ENCODE results near the gene KIF25. TPM values are rescaled to one million over a fixed set of nuclear protein-coding genes. Genes with fewer than 3 reads are reported as not detected.

Gene KIF25
- total and polyA plus RNA-seq, 9 donors, result 0.32 to 1.2 (median 0.74) TPM; not detected in 4

- DNase-seq, result no peak
- TF ChIP-seq CTCF (IDR thresholded peaks at IDR 0.05), result no peak
- TF ChIP-seq POLR2A (IDR thresholded peaks at IDR 0.05), result no peak
- no peak for TF ChIP-seq EP300 (IDR thresholded peaks at IDR 0.05)
- Histone ChIP-seq H3K36me3 (no peaks in the 10 kb centered on the region), H3K27me3 (no peaks in the 10 kb centered on the region), H3K4me1 (ENCODE audit: insufficient read depth) (peaks cover 9% of the 10 kb centered on the region), H3K4me3 (no peak overlapping the region), H3K27ac (no peak overlapping the region), H3K9me3 (no peaks in the 10 kb centered on the region)
- 85 to 86% (median 85%) methylated on average over 17 of the region's 17 CpGs for WGBS, 3 donors
- intact Hi-C loops (cut with DNase I), result no loop called here
Measured at GRCh38 chr6:168090706-168091105, 93.2 kb downstream of the KIF25 start.

DNA sequence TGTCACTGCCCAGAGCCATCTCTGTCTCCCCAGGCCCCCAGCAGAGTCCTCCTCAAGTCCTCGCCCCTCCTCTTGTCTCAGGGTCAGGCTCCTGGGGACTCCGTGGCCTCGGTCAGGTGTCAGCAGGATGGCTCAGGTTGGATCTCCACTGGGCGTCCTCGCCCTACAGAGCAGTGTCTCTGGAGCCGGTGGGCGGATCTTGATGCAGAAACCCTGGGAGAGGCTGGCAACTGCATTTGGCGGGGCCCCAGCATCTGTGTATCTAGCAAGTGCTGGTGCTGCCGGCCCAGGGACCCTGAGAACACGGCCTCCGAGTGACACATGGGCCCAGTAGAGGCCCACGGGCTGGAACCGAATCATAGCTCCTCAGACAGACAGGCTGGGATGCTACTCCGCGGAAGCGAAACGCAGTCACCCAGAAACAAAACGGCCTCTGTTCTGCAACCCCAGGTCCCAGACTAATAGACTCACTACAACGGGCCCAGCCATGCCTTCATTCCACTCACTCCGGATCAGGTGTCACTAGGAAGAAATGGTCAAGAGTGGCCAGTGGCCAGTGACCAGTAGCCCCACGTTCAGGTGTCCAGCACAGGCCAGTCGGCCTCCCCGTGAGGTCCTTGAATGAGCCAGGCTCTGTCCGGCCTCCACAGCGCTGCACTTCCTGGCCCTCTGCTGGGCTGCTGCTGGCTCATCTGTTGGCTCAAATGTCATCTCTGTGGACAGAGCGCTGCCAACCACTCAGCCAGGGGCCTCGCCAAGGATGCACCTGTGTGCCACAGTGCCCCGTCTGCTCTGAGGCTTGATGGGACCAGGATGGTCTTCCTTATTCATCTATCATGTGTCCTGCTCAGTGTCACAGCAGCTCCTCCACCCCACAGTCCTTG, 94.2 kb downstream of the KIF25 start:
- Histone ChIP-seq H3K27me3 (no peaks in the 10 kb centered on the region), H3K9me3 (no peaks in the 10 kb centered on the region), H3K27ac (no peak overlapping the region), H3K4me1 (ENCODE audit: insufficient read depth) (peaks cover 9% of the 10 kb centered on the region), H3K36me3 (no peaks in the 10 kb centered on the region), H3K4me3 (no peak overlapping the region)
- TF ChIP-seq EP300 (IDR thresholded peaks at IDR 0.05) (no peak), POLR2A (IDR thresholded peaks at IDR 0.05) (no peak), CTCF (IDR thresholded peaks at IDR 0.05) (no peak)
- 94 to 95% (median 94%) methylated on average over 28 of the region's 28 CpGs for WGBS, 3 donors
- intact Hi-C loops (cut with DNase I), result no loop called here
- DNase-seq, result peak in 1 of 5 donors; percentile 9

- TF ChIP-seq EP300 (IDR thresholded peaks at IDR 0.05), result no peak
- TF ChIP-seq CTCF (IDR thresholded peaks at IDR 0.05), result no peak
- H3K4me1 ChIP-seq (ENCODE audit: insufficient read depth), result peaks cover 9% of the 10 kb centered on the region
- no peaks in the 10 kb centered on the region for H3K9me3 ChIP-seq
- no peaks in the 10 kb centered on the region for H3K27me3 ChIP-seq
- no peaks in the 10 kb centered on the region for H3K36me3 ChIP-seq
- H3K27ac ChIP-seq, result no peak overlapping the region
- 78 to 81% (median 80%) methylated on average over 8 of the region's 8 CpGs for WGBS, 3 donors
- no peak for DNase-seq
- no peak overlapping the region for H3K4me3 ChIP-seq
- intact Hi-C loops (cut with DNase I), result no loop called here
Measured at GRCh38 chr6:168092541-168092940, 95.1 kb downstream of the KIF25 start.

GRCh38 chr6:168093071-168093505, 95.6 kb downstream of the KIF25 start:
- DNase-seq, result peak in 1 of 5 donors; percentile 4
- Histone ChIP-seq H3K27ac (no peak overlapping the region), H3K36me3 (no peaks in the 10 kb centered on the region), H3K9me3 (no peaks in the 10 kb centered on the region), H3K4me1 (ENCODE audit: insufficient read depth) (peaks cover 5% of the 10 kb centered on the region), H3K4me3 (no peak overlapping the region), H3K27me3 (no peaks in the 10 kb centered on the region)
- TF ChIP-seq CTCF (IDR thresholded peaks at IDR 0.05) (no peak), EP300 (IDR thresholded peaks at IDR 0.05) (no peak), POLR2A (IDR thresholded peaks at IDR 0.05) (no peak)
- 46 to 66% (median 51%) methylated on average over 12 of the region's 12 CpGs for WGBS, 3 donors
- intact Hi-C loops (cut with DNase I), result no loop called here

Measured in ovary (tissue), 9 donors.